HEK293 (cell line): ENCODE results near the gene OPCML.

Experiments
- CTCF ChIA-PET: fragments of 350-600 bp; formaldehyde crosslinking; extraction: SDS; loops from one replicate; lab custom pipeline; 2021; ENCODE audit warnings: antibody characterized with exemption; lab: Yijun Ruan, JAX
- POLR2A ChIA-PET: fragments of 300-600 bp; formaldehyde crosslinking; extraction: SDS; loops from one replicate; lab custom pipeline; 2020; ENCODE audit warnings: antibody characterized with exemption, inconsistent platforms; lab: Yijun Ruan, JAX
- H3K27ac ChIP-seq: fragments of 200-500 bp; sonication (Bioruptor generic); 2 replicates; pipeline ENCODE4 v1.5.1; 2014; ENCODE audit warnings: low read depth, low read length, control low read depth, inconsistent platforms; ENCODE audit errors: extremely low read depth
- H3K36me3 ChIP-seq, 2 experiments: fragments of 200-500 bp in 1 of 2; sonication (Bioruptor generic) in 1 of 2; 1 replicate in 1 of 2; 2 replicates in 1 of 2; pipeline ENCODE4 v1.5.1; 2014 to 2017; ENCODE audit warnings: inconsistent platforms in 2 of 2, low read length in 2 of 2; ENCODE audit not compliant: control insufficient read depth in 2 of 2, insufficient read depth in 1 of 2
- H3K4me1 ChIP-seq: fragments of 200-500 bp; sonication (Bioruptor generic); 2 replicates; pipeline ENCODE4 v1.5.1; 2014; ENCODE audit warnings: mild to moderate bottlenecking, low read length, inconsistent platforms; ENCODE audit not compliant: control insufficient read depth, insufficient read depth
- H3K4me3 ChIP-seq: 2 replicates; pipeline ENCODE4 v1.5.1; 2011; ENCODE audit warnings: low read depth, mild to moderate bottlenecking, control low read depth, low read length, moderate library complexity
- H3K9me3 ChIP-seq: fragments of 200-500 bp; sonication (Bioruptor generic); 2 replicates; pipeline ENCODE4 v1.5.1; 2014; ENCODE audit warnings: low read depth, low read length, inconsistent platforms; ENCODE audit not compliant: control insufficient read depth, insufficient read depth
- KLF1 ChIP-seq: fragments of 450-650 bp; formaldehyde crosslinking; IDR thresholded peaks from 2 replicates; pipeline ENCODE4 v1.5.1; 2016; ENCODE audit warnings: missing biosample characterization, missing genetic modification characterization
- PRDM1 ChIP-seq: fragments of 450-650 bp; formaldehyde crosslinking; IDR thresholded peaks from 2 replicates; pipeline ENCODE4; 2016; ENCODE audit warnings: missing biosample characterization, missing genetic modification characterization
- ZNF121 ChIP-seq: fragments of 450-650 bp; formaldehyde crosslinking; IDR thresholded peaks from 2 replicates; pipeline ENCODE4 v1.5.1; 2016; ENCODE audit warnings: missing biosample characterization, missing genetic modification characterization
- ZNF169 ChIP-seq: fragments of 450-650 bp; formaldehyde crosslinking; IDR thresholded peaks from 2 replicates; pipeline ENCODE4 v1.5.1; 2016; ENCODE audit warnings: missing biosample characterization, missing genetic modification characterization
- ZNF211 ChIP-seq: fragments of 450-650 bp; formaldehyde crosslinking; IDR thresholded peaks from 2 replicates; pipeline ENCODE4 v1.5.1; 2016; ENCODE audit warnings: low read depth, missing biosample characterization, missing genetic modification characterization
- ZNF324 ChIP-seq: fragments of 450-650 bp; formaldehyde crosslinking; IDR thresholded peaks from 2 replicates; pipeline ENCODE4 v1.5.1; 2016; ENCODE audit warnings: missing biosample characterization, missing genetic modification characterization
- ZNF510 ChIP-seq: fragments of 450-650 bp; formaldehyde crosslinking; IDR thresholded peaks from 2 replicates; pipeline ENCODE4 v1.5.1; 2018; ENCODE audit warnings: mild to moderate bottlenecking, missing genetic modification characterization, missing biosample characterization; ENCODE audit not compliant: insufficient replicate concordance
- ZNF558 ChIP-seq: fragments of 450-650 bp; formaldehyde crosslinking; IDR thresholded peaks from 2 replicates; pipeline ENCODE4 v1.5.1; 2016; ENCODE audit warnings: missing biosample characterization, missing genetic modification characterization
- ZNF600 ChIP-seq: fragments of 450-650 bp; formaldehyde crosslinking; IDR thresholded peaks from 2 replicates; pipeline ENCODE4 v1.5.1; 2016; ENCODE audit warnings: missing biosample characterization, missing genetic modification characterization
- ZNF623 ChIP-seq: fragments of 450-650 bp; formaldehyde crosslinking; IDR thresholded peaks from 2 replicates; pipeline ENCODE4 v1.5.1; 2016; ENCODE audit warnings: missing biosample characterization, missing genetic modification characterization
- ZNF701 ChIP-seq: fragments of 450-650 bp; formaldehyde crosslinking; IDR thresholded peaks from 2 replicates; pipeline ENCODE4 v1.5.1; 2016; ENCODE audit warnings: missing biosample characterization, missing genetic modification characterization
- ZNF768 ChIP-seq: fragments of 450-650 bp; formaldehyde crosslinking; IDR thresholded peaks from 2 replicates; pipeline ENCODE4 v1.5.1; 2018; ENCODE audit warnings: missing biosample characterization, mild to moderate bottlenecking, missing genetic modification characterization
- TF ChIP-seq, protein P1 (sequence below): fragments of 450-650 bp; formaldehyde crosslinking; IDR thresholded peaks from 2 replicates; pipeline ENCODE4 v1.5.1; 2016; ENCODE audit warnings: missing biosample characterization, missing genetic modification characterization
- TF ChIP-seq, protein P2 (sequence below): fragments of 450-650 bp; formaldehyde crosslinking; IDR thresholded peaks from 2 replicates; pipeline ENCODE4 v1.5.1; 2016; ENCODE audit warnings: missing biosample characterization, missing genetic modification characterization
- TF ChIP-seq, protein P3 (sequence below): fragments of 450-650 bp; formaldehyde crosslinking; IDR thresholded peaks from 2 replicates; pipeline ENCODE4 v1.5.1; 2016; ENCODE audit warnings: missing biosample characterization, missing genetic modification characterization
- TF ChIP-seq, protein P4 (sequence below): fragments of 450-650 bp; formaldehyde crosslinking; IDR thresholded peaks from 2 replicates; pipeline ENCODE4 v1.5.1; 2016; ENCODE audit warnings: missing biosample characterization, missing genetic modification characterization
- TF ChIP-seq, protein P5 (sequence below): fragments of 450-650 bp; formaldehyde crosslinking; IDR thresholded peaks from 2 replicates; pipeline ENCODE4 v1.5.1; 2016; ENCODE audit warnings: missing biosample characterization, missing genetic modification characterization
- TF ChIP-seq, protein P6 (sequence below): fragments of 450-650 bp; formaldehyde crosslinking; IDR thresholded peaks from 2 replicates; pipeline ENCODE4; 2016; ENCODE audit warnings: missing biosample characterization, missing genetic modification characterization
- TF ChIP-seq, protein P7 (sequence below): fragments of 450-650 bp; formaldehyde crosslinking; IDR thresholded peaks from 2 replicates; pipeline ENCODE4 v1.5.1; 2017; ENCODE audit warnings: missing biosample characterization, missing genetic modification characterization

OPCML gene

DNA sequence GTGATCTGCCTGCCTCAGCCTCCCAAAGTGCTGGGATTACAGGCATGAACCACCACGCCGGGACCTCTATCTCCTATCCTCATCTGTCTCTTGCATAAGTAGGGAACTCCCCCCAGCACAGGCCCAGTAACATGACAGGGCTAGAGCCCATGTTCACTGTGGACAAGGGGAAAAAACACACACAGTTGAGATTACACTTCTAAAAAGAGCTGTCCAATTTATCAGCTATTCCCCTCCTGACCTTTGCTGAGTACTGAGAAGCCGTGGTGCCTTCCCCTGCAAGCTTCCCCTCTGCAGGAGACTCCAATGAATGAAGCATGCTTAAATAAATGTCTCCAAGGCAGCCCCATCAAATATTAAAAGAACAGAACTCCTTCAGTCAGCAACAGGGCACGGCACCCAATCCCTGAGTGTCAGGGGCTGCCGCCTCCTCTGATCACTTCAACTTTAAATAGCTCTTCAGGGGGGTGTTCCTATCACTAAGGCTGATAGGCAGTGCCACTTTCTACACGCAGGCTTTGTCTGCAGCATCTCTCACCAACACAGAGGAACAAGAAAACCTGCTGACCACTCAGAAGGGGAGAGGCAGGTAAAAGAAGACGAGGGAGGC lies 385.5 kb downstream of the OPCML start:
- no peak overlapping the region for H3K4me3 ChIP-seq
- CTCF ChIA-PET = interaction anchor here (1.0 to 1.5 kb wide), 3 partner anchors 12 to 688 kb away, joined by 3 to 6 read pairs (median 5); no protein-coding TSS in a partner anchor

More for the DNA sequence above, 385.5 kb downstream of the OPCML start:
- H3K36me3 ChIP-seq = no peaks in the 10 kb centered on the region
- H3K27ac ChIP-seq = no peak overlapping the region
- H3K4me1 ChIP-seq = no peaks in the 10 kb centered on the region
- POLR2A ChIA-PET = interaction anchor here (0.7 kb wide), 1 partner anchor 76 kb away, joined by 5 read pairs; no protein-coding TSS in a partner anchor
- no peaks in the 10 kb centered on the region for H3K9me3 ChIP-seq
- TF ChIP-seq, protein P1, sequence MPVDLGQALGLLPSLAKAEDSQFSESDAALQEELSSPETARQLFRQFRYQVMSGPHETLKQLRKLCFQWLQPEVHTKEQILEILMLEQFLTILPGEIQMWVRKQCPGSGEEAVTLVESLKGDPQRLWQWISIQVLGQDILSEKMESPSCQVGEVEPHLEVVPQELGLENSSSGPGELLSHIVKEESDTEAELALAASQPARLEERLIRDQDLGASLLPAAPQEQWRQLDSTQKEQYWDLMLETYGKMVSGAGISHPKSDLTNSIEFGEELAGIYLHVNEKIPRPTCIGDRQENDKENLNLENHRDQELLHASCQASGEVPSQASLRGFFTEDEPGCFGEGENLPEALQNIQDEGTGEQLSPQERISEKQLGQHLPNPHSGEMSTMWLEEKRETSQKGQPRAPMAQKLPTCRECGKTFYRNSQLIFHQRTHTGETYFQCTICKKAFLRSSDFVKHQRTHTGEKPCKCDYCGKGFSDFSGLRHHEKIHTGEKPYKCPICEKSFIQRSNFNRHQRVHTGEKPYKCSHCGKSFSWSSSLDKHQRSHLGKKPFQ (tag by site-specific recombination) = no peak
- TF ChIP-seq ZNF169 (tag by site-specific recombination) = no peak
- no peak for TF ChIP-seq ZNF623 (tag by site-specific recombination)
- no peak for TF ChIP-seq PRDM1
- TF ChIP-seq KLF1 (tag by site-specific recombination) = no peak
- no peak for TF ChIP-seq ZNF121 (tag by site-specific recombination)
- no peak for TF ChIP-seq ZNF324 (tag by site-specific recombination)
- TF ChIP-seq, protein P2, sequence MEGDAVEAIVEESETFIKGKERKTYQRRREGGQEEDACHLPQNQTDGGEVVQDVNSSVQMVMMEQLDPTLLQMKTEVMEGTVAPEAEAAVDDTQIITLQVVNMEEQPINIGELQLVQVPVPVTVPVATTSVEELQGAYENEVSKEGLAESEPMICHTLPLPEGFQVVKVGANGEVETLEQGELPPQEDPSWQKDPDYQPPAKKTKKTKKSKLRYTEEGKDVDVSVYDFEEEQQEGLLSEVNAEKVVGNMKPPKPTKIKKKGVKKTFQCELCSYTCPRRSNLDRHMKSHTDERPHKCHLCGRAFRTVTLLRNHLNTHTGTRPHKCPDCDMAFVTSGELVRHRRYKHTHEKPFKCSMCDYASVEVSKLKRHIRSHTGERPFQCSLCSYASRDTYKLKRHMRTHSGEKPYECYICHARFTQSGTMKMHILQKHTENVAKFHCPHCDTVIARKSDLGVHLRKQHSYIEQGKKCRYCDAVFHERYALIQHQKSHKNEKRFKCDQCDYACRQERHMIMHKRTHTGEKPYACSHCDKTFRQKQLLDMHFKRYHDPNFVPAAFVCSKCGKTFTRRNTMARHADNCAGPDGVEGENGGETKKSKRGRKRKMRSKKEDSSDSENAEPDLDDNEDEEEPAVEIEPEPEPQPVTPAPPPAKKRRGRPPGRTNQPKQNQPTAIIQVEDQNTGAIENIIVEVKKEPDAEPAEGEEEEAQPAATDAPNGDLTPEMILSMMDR (tag by site-specific recombination) = no peak
- TF ChIP-seq, protein P3, sequence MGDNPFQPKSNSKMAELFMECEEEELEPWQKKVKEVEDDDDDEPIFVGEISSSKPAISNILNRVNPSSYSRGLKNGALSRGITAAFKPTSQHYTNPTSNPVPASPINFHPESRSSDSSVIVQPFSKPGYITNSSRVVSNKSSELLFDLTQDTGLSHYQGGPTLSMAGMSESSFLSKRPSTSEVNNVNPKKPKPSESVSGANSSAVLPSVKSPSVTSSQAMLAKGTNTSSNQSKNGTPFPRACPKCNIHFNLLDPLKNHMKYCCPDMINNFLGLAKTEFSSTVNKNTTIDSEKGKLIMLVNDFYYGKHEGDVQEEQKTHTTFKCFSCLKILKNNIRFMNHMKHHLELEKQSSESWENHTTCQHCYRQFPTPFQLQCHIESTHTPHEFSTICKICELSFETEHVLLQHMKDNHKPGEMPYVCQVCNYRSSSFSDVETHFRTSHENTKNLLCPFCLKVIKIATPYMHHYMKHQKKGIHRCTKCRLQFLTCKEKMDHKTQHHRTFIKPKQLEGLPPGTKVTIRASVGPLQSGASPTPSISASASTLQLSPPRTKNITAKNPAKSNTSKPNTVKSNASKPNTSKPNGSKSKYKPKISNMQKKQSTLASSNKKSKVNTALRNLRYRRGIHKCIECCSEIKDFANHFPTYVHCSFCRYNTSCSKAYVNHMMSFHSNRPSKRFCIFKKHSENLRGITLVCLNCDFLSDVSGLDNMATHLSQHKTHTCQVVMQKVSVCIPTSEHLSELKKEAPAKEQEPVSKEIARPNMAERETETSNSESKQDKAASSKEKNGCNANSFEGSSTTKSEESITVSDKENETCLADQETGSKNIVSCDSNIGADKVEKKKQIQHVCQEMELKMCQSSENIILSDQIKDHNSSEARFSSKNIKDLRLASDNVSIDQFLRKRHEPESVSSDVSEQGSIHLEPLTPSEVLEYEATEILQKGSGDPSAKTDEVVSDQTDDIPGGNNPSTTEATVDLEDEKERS (tag by site-specific recombination) = no peak
- no peak for TF ChIP-seq ZNF211 (tag by site-specific recombination)
- no peak for TF ChIP-seq ZNF510
- TF ChIP-seq, protein P4, sequence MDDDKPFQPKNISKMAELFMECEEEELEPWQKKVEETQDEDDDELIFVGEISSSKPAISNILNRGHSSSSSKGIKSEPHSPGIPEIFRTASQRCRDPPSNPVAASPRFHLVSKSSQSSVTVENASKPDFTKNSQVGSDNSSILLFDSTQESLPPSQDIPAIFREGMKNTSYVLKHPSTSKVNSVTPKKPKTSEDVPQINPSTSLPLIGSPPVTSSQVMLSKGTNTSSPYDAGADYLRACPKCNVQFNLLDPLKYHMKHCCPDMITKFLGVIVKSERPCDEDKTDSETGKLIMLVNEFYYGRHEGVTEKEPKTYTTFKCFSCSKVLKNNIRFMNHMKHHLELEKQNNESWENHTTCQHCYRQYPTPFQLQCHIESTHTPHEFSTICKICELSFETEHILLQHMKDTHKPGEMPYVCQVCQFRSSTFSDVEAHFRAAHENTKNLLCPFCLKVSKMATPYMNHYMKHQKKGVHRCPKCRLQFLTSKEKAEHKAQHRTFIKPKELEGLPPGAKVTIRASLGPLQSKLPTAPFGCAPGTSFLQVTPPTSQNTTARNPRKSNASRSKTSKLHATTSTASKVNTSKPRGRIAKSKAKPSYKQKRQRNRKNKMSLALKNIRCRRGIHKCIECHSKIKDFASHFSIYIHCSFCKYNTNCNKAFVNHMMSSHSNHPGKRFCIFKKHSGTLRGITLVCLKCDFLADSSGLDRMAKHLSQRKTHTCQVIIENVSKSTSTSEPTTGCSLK (tag by site-specific recombination) = no peak
- TF ChIP-seq ZNF558 (tag by site-specific recombination) = no peak
- TF ChIP-seq, protein P5, sequence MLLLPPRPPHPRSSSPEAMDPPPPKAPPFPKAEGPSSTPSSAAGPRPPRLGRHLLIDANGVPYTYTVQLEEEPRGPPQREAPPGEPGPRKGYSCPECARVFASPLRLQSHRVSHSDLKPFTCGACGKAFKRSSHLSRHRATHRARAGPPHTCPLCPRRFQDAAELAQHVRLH (tag by site-specific recombination) = no peak
- TF ChIP-seq, protein P6, sequence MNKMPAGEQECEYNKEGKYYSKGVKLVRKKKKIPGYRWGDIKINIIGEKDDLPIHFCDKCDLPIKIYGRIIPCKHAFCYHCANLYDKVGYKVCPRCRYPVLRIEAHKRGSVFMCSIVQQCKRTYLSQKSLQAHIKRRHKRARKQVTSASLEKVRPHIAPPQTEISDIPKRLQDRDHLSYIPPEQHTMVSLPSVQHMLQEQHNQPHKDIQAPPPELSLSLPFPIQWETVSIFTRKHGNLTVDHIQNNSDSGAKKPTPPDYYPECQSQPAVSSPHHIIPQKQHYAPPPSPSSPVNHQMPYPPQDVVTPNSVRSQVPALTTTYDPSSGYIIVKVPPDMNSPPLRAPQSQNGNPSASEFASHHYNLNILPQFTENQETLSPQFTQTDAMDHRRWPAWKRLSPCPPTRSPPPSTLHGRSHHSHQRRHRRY (tag by site-specific recombination) = no peak
- TF ChIP-seq, protein P7, sequence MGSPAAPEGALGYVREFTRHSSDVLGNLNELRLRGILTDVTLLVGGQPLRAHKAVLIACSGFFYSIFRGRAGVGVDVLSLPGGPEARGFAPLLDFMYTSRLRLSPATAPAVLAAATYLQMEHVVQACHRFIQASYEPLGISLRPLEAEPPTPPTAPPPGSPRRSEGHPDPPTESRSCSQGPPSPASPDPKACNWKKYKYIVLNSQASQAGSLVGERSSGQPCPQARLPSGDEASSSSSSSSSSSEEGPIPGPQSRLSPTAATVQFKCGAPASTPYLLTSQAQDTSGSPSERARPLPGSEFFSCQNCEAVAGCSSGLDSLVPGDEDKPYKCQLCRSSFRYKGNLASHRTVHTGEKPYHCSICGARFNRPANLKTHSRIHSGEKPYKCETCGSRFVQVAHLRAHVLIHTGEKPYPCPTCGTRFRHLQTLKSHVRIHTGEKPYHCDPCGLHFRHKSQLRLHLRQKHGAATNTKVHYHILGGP (tag by site-specific recombination) = no peak
- TF ChIP-seq ZNF600 (tag by site-specific recombination) = no peak
- no peak for TF ChIP-seq ZNF701
- TF ChIP-seq ZNF768 (tag by site-specific recombination) = no peak
